Testis (tissue), 3 donors: ENCODE measurements around the gene NABP1. TPM values are rescaled to one million over a fixed set of nuclear protein-coding genes. Genes with fewer than 3 reads are reported as not detected.

ENCODE experiments used
- DNase-seq: peaks from one replicate; pipeline ENCODE4 v3.0.0-alpha.2; 2019
- H3K27ac ChIP-seq, 2 donors: fragments of 200-600 bp; sonication (generic); one replicate each; pipeline ENCODE4 v1.5.1; 2019
- H3K27me3 ChIP-seq: fragments of 200-600 bp; sonication (generic); one replicate; pipeline ENCODE4 v1.5.1; 2019
- H3K36me3 ChIP-seq: fragments of 200-600 bp; sonication (generic); one replicate; pipeline ENCODE4 v1.5.1; 2017; ENCODE audit warnings: low read depth; ENCODE audit errors: missing control alignments
- H3K4me1 ChIP-seq: fragments of 200-600 bp; sonication (generic); one replicate; pipeline ENCODE4 v1.5.1; 2019
- H3K4me3 ChIP-seq, 2 donors: fragments of 200-600 bp; sonication (generic); one replicate each; pipeline ENCODE4 v1.5.1; 2017 to 2019
- H3K9me3 ChIP-seq: fragments of 200-600 bp; sonication (generic); one replicate; pipeline ENCODE4 v1.5.1; 2017
- CTCF ChIP-seq, 3 experiments: fragments of 450-650 bp in 2 of 3; fragments of 200-600 bp in 1 of 3; sonication (generic) in 1 of 3; IDR thresholded peaks; one replicate each; pipeline ENCODE4 v1.5.1; 2016 to 2019; ENCODE audit warnings: antibody characterized with exemption in 3 of 3, mild to moderate bottlenecking in 2 of 3, moderate library complexity in 1 of 3
- POLR2A ChIP-seq: fragments of 450-650 bp; IDR thresholded peaks from one replicate; pipeline ENCODE4 v1.6.1; 2017; ENCODE audit warnings: antibody characterized with exemption, mild to moderate bottlenecking, moderate library complexity
- WGBS, 2 donors: methylation state at CpG; one replicate each; pipeline ENCODE4 v1.1.5; 2018; 5-methylcytosine and 5-hydroxymethylcytosine counted together
- intact Hi-C: fragments of 100-400 bp; cut with DNase I; formaldehyde crosslinking; loops from one replicate; pipeline ENCODE4 v1.15.1; 2023; ENCODE audit warnings: low total_unique reads
- polyA plus RNA-seq: library from polyadenylated mRNA; stranded (reverse); fragments of 350-450 nt; fragmentation: Illumina TruSeq; extraction: RNeasy Lipid Tissue Mini Kit (QIAGEN cat#74804); gene quantifications from one replicate; pipeline ENCODE4 v1.2.3, GENCODE V29; 2014; ENCODE audit warnings: low read depth, low replicate concordance; ENCODE audit not compliant: insufficient read depth
- total RNA-seq, 2 donors: library from RNA; depleted of rRNA; stranded (reverse); fragments of >200 nt; gene quantifications; one replicate each; pipeline ENCODE4 v1.2.3, GENCODE V29; 2016

NABP1 gene
- total and polyA plus RNA-seq, 3 donors from 2014 or later: 40.6 to 67.1 (median 65.8) TPM

GRCh38 chr2:191645434-191646162, 32.3 kb upstream of the NABP1 start:
- Histone ChIP-seq H3K4me1 (no peaks in the 10 kb centered on the region), H3K27ac (no peak overlapping the region), H3K9me3 (no peaks in the 10 kb centered on the region), H3K27me3 (no peaks in the 10 kb centered on the region), H3K4me3 (no peak overlapping the region), H3K36me3 (no peaks in the 10 kb centered on the region)
- no peak for DNase-seq
- intact Hi-C loops: no loop called here
- 41 to 43% methylated on average over 2 of the region's 2 CpGs for WGBS, 2 donors
- TF ChIP-seq POLR2A (no peak), CTCF (IDR thresholded peaks at IDR 0.05) (no peak)

DNA sequence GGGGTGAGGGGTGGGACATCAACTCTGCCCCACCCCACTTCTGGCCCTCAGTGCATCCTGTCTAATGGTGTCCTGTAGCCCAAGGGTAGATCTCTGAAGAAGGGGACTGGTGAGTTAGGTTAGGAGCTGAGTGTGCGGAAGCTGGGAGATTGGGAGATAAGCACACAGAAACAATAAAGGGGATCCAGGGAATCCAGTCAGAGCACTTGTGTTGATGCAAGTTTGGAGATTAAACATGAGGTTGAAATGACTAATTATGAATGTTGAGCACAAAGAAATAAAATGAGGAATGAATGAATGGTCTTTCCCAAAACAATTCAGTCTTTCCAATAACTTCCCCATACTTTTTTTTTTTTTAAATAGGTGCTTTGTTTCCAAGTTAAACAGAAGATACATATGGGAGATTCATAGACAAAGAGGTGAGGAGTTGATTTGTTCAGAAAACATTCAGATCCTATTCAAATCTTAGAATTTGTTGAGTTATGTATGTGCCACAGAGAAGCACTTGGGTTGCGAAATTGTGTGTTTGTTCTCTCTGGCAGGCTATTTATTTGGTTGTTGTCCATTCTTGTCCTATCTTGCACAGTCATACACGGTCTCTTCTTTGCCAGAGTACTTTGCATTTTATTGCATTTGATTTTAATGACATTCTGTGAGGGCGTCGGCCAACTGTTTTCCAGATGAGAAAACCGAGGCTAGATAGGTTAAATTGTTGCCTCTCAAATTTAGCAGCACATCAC, 31.6 kb upstream of the NABP1 start:
- DNase-seq: no peak
- H3K4me3 ChIP-seq: no peak overlapping the region
- TF ChIP-seq CTCF (IDR thresholded peaks at IDR 0.05) (no peak), POLR2A (no peak)
- H3K9me3 ChIP-seq: no peaks in the 10 kb centered on the region
- no peaks in the 10 kb centered on the region for H3K27me3 ChIP-seq
- H3K4me1 ChIP-seq: no peaks in the 10 kb centered on the region
- no peaks in the 10 kb centered on the region for H3K36me3 ChIP-seq
- intact Hi-C loops: no loop called here
- no peak overlapping the region for H3K27ac ChIP-seq
- WGBS, 2 donors: 84 to 89% methylated on average over 6 of the region's 6 CpGs

DNA sequence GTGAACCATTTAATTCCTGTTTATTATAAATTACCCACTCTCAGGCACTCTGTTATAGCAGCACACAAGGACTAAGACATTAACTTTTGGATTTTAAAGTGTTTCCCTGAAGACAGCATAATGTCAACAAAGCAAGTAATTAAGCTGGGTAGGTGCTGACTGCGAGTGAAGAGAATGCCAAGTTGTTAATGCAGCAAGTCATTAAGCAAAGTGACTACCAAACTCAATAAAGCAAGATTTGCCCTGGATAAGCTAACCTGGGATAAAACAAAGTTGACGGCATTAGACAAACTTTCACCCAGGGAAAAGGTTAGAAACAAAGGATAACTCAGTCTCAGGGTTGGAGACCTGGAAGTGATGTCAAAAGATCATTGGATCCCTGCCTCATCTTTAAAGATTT, 28.4 kb upstream of the NABP1 start:
- WGBS, 2 donors: 86 to 96% methylated on average over 2 of the region's 2 CpGs
- TF ChIP-seq POLR2A: no peak
- TF ChIP-seq CTCF (IDR thresholded peaks at IDR 0.05): no peak
- Histone ChIP-seq H3K36me3 (no peaks in the 10 kb centered on the region), H3K27me3 (no peaks in the 10 kb centered on the region), H3K4me3 (no peak overlapping the region), H3K27ac (no peak overlapping the region), H3K4me1 (peaks cover 6% of the 10 kb centered on the region), H3K9me3 (no peaks in the 10 kb centered on the region)
- no peak for DNase-seq
- intact Hi-C loops: no loop called here

- Histone ChIP-seq H3K9me3 (no peaks in the 10 kb centered on the region), H3K27me3 (no peaks in the 10 kb centered on the region), H3K36me3 (no peaks in the 10 kb centered on the region), H3K4me1 (peaks cover 6% of the 10 kb centered on the region), H3K27ac (no peak overlapping the region), H3K4me3 (no peak overlapping the region)
- no peak for DNase-seq
- WGBS, 2 donors: 74 to 77% methylated on average over 3 of the region's 3 CpGs
- no peak for TF ChIP-seq POLR2A
- no peak for TF ChIP-seq CTCF (IDR thresholded peaks at IDR 0.05)
- intact Hi-C loops: no loop called here
Observed at GRCh38 chr2:191650896-191651773, 26.8 kb upstream of the NABP1 start.
